Fibroblast of skin of left biceps (primary cell): ENCODE measurements around the gene MVB12B.

Experiments
- DNase-seq, 2 experiments: peaks; one replicate each; pipeline ENCODE4 v3.0.0-alpha.2; 2013; ENCODE audit warnings: low read depth in 2 of 2

MVB12B gene

GRCh38 chr9:126361810-126362238 is 35.2 kb downstream of the MVB12B start:
- no peak for DNase-seq

GRCh38 chr9:126363250-126363649 is 36.6 kb downstream of the MVB12B start:
- DNase-seq, result no peak

GRCh38 chr9:126363847-126364671 is 37.4 kb downstream of the MVB12B start:
- no peak for DNase-seq

GRCh38 chr9:126365780-126366179 is 39.2 kb downstream of the MVB12B start:
- no peak for DNase-seq

- no peak for DNase-seq
These were observed 39.9 kb downstream of the MVB12B start for GRCh38 chr9:126366366-126367011.

- DNase-seq, result no peak
These were observed 40.5 kb downstream of the MVB12B start for GRCh38 chr9:126367139-126367538.

- no peak for DNase-seq
These were observed 41.0 kb downstream of the MVB12B start for GRCh38 chr9:126367616-126368015.

GRCh38 chr9:126368020-126368419 is 41.4 kb downstream of the MVB12B start:
- DNase-seq, result no peak

GRCh38 chr9:126371007-126371870 is 44.6 kb downstream of the MVB12B start:
- DNase-seq, result no peak

GRCh38 chr9:126372716-126373115 is 46.1 kb downstream of the MVB12B start:
- DNase-seq, result no peak

GRCh38 chr9:126373241-126373640 is 46.6 kb downstream of the MVB12B start:
- peak in 1 of 2 experiments; percentile 10 for DNase-seq

- DNase-seq, result no peak
These were observed 47.7 kb downstream of the MVB12B start for GRCh38 chr9:126374366-126374781.

- DNase-seq, result no peak
These were observed 48.8 kb downstream of the MVB12B start for GRCh38 chr9:126375386-126375785.

GRCh38 chr9:126376311-126377175 is 49.9 kb downstream of the MVB12B start:
- DNase-seq, result no peak

GRCh38 chr9:126377176-126377509 is 50.5 kb downstream of the MVB12B start:
- DNase-seq, result no peak

GRCh38 chr9:126377536-126377935 is 50.9 kb downstream of the MVB12B start:
- no peak for DNase-seq

- no peak for DNase-seq
These were observed 52.1 kb downstream of the MVB12B start for GRCh38 chr9:126378761-126379160.

GRCh38 chr9:126379661-126380360 is 53.2 kb downstream of the MVB12B start:
- DNase-seq, result no peak

GRCh38 chr9:126380447-126380846 is 53.8 kb downstream of the MVB12B start:
- no peak for DNase-seq

GRCh38 chr9:126381195-126381594 is 54.6 kb downstream of the MVB12B start:
- DNase-seq, result no peak
